Muscle of back (tissue), 11 donors: ENCODE data around the gene TMEM269. TPM values are rescaled to one million over a fixed set of nuclear protein-coding genes. Genes with fewer than 3 reads are reported as not detected.

Source experiments
- DNase-seq, 3 donors: peaks; one replicate each; pipeline versions ENCODE4 v3.0.0 to v3.0.0-alpha.2; 2013
- polyA plus RNA-seq, 10 donors: library from polyadenylated mRNA; unstranded; fragments of 120-200 nt; gene quantifications; one replicate each; pipeline ENCODE4 v1.2.1, GENCODE V29; 2013; ENCODE audit not compliant: insufficient read length in 10 of 10

Gene TMEM269
- polyA plus RNA-seq, 10 donors = 0.46 to 1.4 (median 0.73) TPM

DNA sequence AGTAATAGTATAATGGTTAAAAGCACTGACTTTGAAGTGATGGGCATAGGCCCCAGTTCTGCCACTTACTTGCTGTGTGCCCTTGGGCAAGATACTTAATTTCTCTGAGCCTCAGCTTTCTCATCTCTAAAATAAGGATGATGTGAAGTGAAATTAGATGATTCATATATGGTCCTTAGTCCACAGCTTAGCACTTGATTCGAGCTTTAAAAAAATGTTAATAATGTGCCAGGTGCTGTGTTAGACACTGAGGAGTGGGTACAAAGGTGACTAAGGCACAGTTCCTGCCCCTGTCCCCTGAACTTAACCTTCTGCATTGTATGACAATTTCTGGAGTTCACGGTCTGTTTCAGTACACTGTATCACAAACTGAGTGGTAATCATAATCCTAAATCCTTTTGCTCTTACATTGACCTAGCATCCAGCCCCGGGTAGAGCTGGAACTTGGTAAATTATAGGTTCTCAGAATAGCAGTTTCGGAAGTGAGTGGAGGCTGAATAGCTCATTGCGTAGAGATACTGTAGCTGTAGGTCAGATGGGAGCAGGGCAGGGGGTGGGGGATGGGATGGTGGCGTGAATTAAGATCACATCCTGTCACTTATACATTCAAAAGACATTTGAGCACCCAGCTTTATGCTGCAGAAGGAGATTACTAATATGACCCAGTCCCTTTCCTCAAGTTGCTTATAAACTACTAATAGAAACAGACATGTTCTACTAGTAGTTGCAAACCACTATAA, 63.1 kb downstream of the TMEM269 start:
- no peak for DNase-seq

DNA sequence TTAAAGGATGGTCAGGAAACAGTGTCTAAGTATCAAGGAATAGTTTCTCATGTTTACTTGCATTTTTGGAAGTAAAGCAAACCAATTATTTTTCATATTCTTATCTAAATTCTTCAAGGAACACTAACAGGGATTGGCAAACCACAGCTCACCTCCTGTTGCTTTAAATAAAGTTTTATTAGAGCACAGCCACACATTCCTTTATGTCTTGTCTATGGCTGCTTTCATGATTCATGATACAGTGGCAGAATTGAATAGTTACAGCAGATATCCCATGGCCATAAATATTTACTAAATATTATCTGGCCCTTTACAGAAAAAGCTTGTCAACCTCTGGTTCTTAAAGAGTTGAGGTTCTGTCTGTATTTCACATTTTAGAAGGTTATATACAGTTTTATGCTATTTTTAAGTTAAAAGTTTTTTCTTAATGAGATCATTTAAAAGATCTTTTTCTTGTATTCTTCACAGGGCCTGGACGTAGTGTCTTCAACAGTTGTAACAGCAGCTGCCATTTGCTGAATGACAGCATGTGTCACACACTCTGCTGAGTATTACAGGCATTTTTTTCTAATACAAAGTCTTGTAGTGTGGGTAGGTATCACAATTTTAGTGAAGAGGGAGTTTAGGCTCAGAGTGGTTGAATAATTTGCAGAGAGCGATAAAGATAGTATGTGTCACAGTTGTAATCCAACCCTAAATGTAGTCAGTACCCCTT, 64.2 kb downstream of the TMEM269 start:
- no peak for DNase-seq

GRCh38 chr1:42849944-42850343, 65.2 kb downstream of the TMEM269 start:
- DNase-seq = no peak

Other genes with a start within 250 kb of the TMEM269 start
- gene PPIH, start 126.6 kb upstream of the TMEM269 start, polyA plus RNA-seq = 10 to 100 TPM; 32.3 to 45.1 (median 37.5) TPM
- 1,000 to 10,000 TPM in 2 of 10 donors, 100 to 1,000 TPM in 8; 817 to 1,077 (median 929) TPM for gene YBX1, start 102.6 kb upstream of the TMEM269 start, polyA plus RNA-seq
- 1 to 10 TPM in 2 of 10 donors, under 1 TPM in 8; 0.25 to 1.8 (median 0.61) TPM for gene CLDN19, start 44.8 kb upstream of the TMEM269 start, polyA plus RNA-seq
- gene P3H1, start 18.0 kb upstream of the TMEM269 start, polyA plus RNA-seq = 100 to 1,000 TPM in 1 of 10 donors, 10 to 100 TPM in 9; 60.2 to 105 (median 70.4) TPM
- gene C1orf50, start 17.7 kb upstream of the TMEM269 start, polyA plus RNA-seq = 10 to 100 TPM in 6 of 10 donors, 1 to 10 TPM in 4; 5.8 to 13.9 (median 10.9) TPM
- gene ERMAP, start 32.1 kb downstream of the TMEM269 start, polyA plus RNA-seq = 10 to 100 TPM in 3 of 10 donors, 1 to 10 TPM in 7; 5.9 to 12.0 (median 8.3) TPM
- 10 to 100 TPM; 38.7 to 68.2 (median 47.1) TPM for gene SVBP, start 32.4 kb downstream of the TMEM269 start, polyA plus RNA-seq
- gene ZNF691, start 61.6 kb downstream of the TMEM269 start, polyA plus RNA-seq = 10 to 100 TPM in 2 of 10 donors, 1 to 10 TPM in 8; 7.5 to 11.6 (median 9.2) TPM
- gene SLC2A1, start 173.9 kb downstream of the TMEM269 start, polyA plus RNA-seq = 10 to 100 TPM; 16.5 to 49.7 (median 21.2) TPM